ENCODE results near the gene ZFYVE9.
A peak's percentile ranks its signal among the peaks of the same experiment; 100 is the strongest.
"Not testable (repeated sequence)": the region's sequence is repeated elsewhere in the genome, so short reads cannot be mapped to it uniquely, and the experiment has no call there.

ZFYVE9 gene

GRCh38 chr1:52164604-52165003 is 22.7 kb downstream of the ZFYVE9 start:
- H3K9me3 ChIP-seq (ENCODE audit: severe bottlenecking) = no peaks in the 10 kb centered on the region
- H3K4me3 ChIP-seq (ENCODE audit: low read depth, low read length) = no peak overlapping the region
- TF ChIP-seq CTCF (IDR thresholded peaks at IDR 0.05; ENCODE audit: low read depth, low read length) = no peak
- H3K27me3 ChIP-seq (ENCODE audit: insufficient read depth, low read depth, severe bottlenecking) = no peaks in the 10 kb centered on the region
- H3K36me3 ChIP-seq = no peaks in the 10 kb centered on the region
- DNase-seq = no peak
- H3K27ac ChIP-seq = no peak overlapping the region

- no peak for DNase-seq
- no peak overlapping the region for H3K4me3 ChIP-seq (ENCODE audit: low read depth, low read length)
- no peaks in the 10 kb centered on the region for H3K27me3 ChIP-seq (ENCODE audit: insufficient read depth, low read depth, severe bottlenecking)
- TF ChIP-seq CTCF (IDR thresholded peaks at IDR 0.05; ENCODE audit: low read depth, low read length) = no peak
- H3K9me3 ChIP-seq (ENCODE audit: severe bottlenecking) = peaks cover 3% of the 10 kb centered on the region
- no peaks in the 10 kb centered on the region for H3K36me3 ChIP-seq
- no peak overlapping the region for H3K27ac ChIP-seq
These were observed 25.3 kb downstream of the ZFYVE9 start for GRCh38 chr1:52166996-52167753.

- H3K27ac ChIP-seq = no peak overlapping the region
- DNase-seq = no peak
- no peaks in the 10 kb centered on the region for H3K36me3 ChIP-seq
- no peaks in the 10 kb centered on the region for H3K27me3 ChIP-seq (ENCODE audit: insufficient read depth, low read depth, severe bottlenecking)
- no peak for TF ChIP-seq CTCF (IDR thresholded peaks at IDR 0.05; ENCODE audit: low read depth, low read length)
- H3K4me3 ChIP-seq (ENCODE audit: low read depth, low read length) = no peak overlapping the region
- peaks cover 3% of the 10 kb centered on the region for H3K9me3 ChIP-seq (ENCODE audit: severe bottlenecking)
These were observed 26.6 kb downstream of the ZFYVE9 start for GRCh38 chr1:52168373-52169080.

- H3K4me3 ChIP-seq (ENCODE audit: low read depth, low read length); H3K27ac ChIP-seq; H3K27me3 ChIP-seq (ENCODE audit: insufficient read depth, low read depth, severe bottlenecking); H3K36me3 ChIP-seq; DNase-seq; H3K9me3 ChIP-seq (ENCODE audit: severe bottlenecking): not testable (repeated sequence)
These were observed 29.3 kb downstream of the ZFYVE9 start for GRCh38 chr1:52171149-52171548.

- Histone ChIP-seq H3K9me3 (ENCODE audit: severe bottlenecking) (peaks cover 2% of the 10 kb centered on the region), H3K27me3 (ENCODE audit: insufficient read depth, low read depth, severe bottlenecking) (no peaks in the 10 kb centered on the region), H3K36me3 (no peaks in the 10 kb centered on the region), H3K27ac (no peak overlapping the region), H3K4me3 (ENCODE audit: low read depth, low read length) (no peak overlapping the region)
- TF ChIP-seq CTCF (IDR thresholded peaks at IDR 0.05; ENCODE audit: low read depth, low read length) = no peak
- no peak for DNase-seq
These were observed 37.2 kb downstream of the ZFYVE9 start for GRCh38 chr1:52179073-52179472.

- no peak for TF ChIP-seq CTCF (IDR thresholded peaks at IDR 0.05; ENCODE audit: low read depth, low read length)
- DNase-seq = no peak
- no peaks in the 10 kb centered on the region for H3K27me3 ChIP-seq (ENCODE audit: insufficient read depth, low read depth, severe bottlenecking)
These were observed 38.3 kb downstream of the ZFYVE9 start for GRCh38 chr1:52180176-52180575.

GRCh38 chr1:52181759-52182158 is 39.9 kb downstream of the ZFYVE9 start:
- not testable (repeated sequence) for H3K4me3 ChIP-seq (ENCODE audit: low read depth, low read length); H3K36me3 ChIP-seq; DNase-seq; H3K27ac ChIP-seq; H3K9me3 ChIP-seq (ENCODE audit: severe bottlenecking); H3K27me3 ChIP-seq (ENCODE audit: insufficient read depth, low read depth, severe bottlenecking)

More at GRCh38 chr1:52180176-52180575, 38.3 kb downstream of the ZFYVE9 start:
- Histone ChIP-seq H3K9me3 (ENCODE audit: severe bottlenecking) (peaks cover 2% of the 10 kb centered on the region), H3K36me3 (no peaks in the 10 kb centered on the region), H3K4me3 (ENCODE audit: low read depth, low read length) (no peak overlapping the region), H3K27ac (no peak overlapping the region)

GRCh38 chr1:52182328-52182727 is 40.4 kb downstream of the ZFYVE9 start:
- not testable (repeated sequence) for DNase-seq; H3K9me3 ChIP-seq (ENCODE audit: severe bottlenecking)

More at GRCh38 chr1:52182328-52182727, 40.4 kb downstream of the ZFYVE9 start:
- not testable (repeated sequence) for H3K27me3 ChIP-seq (ENCODE audit: insufficient read depth, low read depth, severe bottlenecking); H3K36me3 ChIP-seq; H3K4me3 ChIP-seq (ENCODE audit: low read depth, low read length)
- H3K27ac ChIP-seq = peak overlapping the region; percentile 19
